Ovary (tissue), 9 donors: ENCODE measurements around the gene GNE. TPM values are rescaled to one million over a fixed set of nuclear protein-coding genes. Genes with fewer than 3 reads are reported as not detected.

Source experiments
- DNase-seq, 5 donors: peaks; one replicate each; pipeline ENCODE4 v3.0.0-alpha.2; 2019 to 2020
- H3K27ac ChIP-seq, 2 donors: fragments of 200-600 bp; one replicate each; pipeline versions ENCODE4 v1.5.1 to v1.8.0; 2019 to 2022
- H3K27me3 ChIP-seq: fragments of 200-600 bp; one replicate; pipeline ENCODE4 v1.8.0; 2022
- H3K36me3 ChIP-seq: fragments of 200-600 bp; sonication (generic); one replicate; pipeline ENCODE4 v1.5.1; 2019
- H3K4me1 ChIP-seq: one replicate; pipeline ENCODE4 v1.8.1; 2013; ENCODE audit warnings: mild to moderate bottlenecking, moderate library complexity; ENCODE audit not compliant: insufficient read depth
- H3K4me3 ChIP-seq: fragments of 200-600 bp; sonication (generic); one replicate; pipeline ENCODE4 v1.5.1; 2017
- H3K9me3 ChIP-seq, 2 donors: fragments of 200-600 bp in 1 of 2; sonication (generic) in 1 of 2; one replicate each; pipeline versions ENCODE4 v1.5.1 to v1.8.1; 2013 to 2019; ENCODE audit warnings: mild to moderate bottlenecking in 1 of 2, moderate library complexity in 1 of 2
- EP300 ChIP-seq: sonication (generic); formaldehyde crosslinking; IDR thresholded peaks from one replicate; pipeline ENCODE4 v1.6.1; 2017; ENCODE audit warnings: antibody characterized with exemption
- POLR2A ChIP-seq: fragments of 450-650 bp; IDR thresholded peaks from one replicate; pipeline ENCODE4 v1.6.1; 2017; ENCODE audit warnings: antibody characterized with exemption, mild to moderate bottlenecking, moderate library complexity
- WGBS, 3 donors: extraction: QIAGEN DNeasy Blood & Tissue Kit in 1 of 3; methylation state at CpG; one replicate each; pipeline versions ENCODE4 v1.1.5 to v1.1.7; 2013 to 2017; 5-methylcytosine and 5-hydroxymethylcytosine counted together
- intact Hi-C, 4 donors: fragments of 100-400 bp; cut with DNase I; formaldehyde crosslinking; loops; one replicate each; pipeline versions ENCODE4 v1.11.0 to v1.15.1; 2022 to 2023
- polyA plus RNA-seq, 2 donors: library from polyadenylated mRNA; stranded (reverse); fragments of 200-250 nt in 1 of 2; fragments of 350-450 nt in 1 of 2; fragmentation: Illumina TruSeq in 1 of 2; extraction: RNeasy Lipid Tissue Mini Kit (QIAGEN cat#74804) in 1 of 2; gene quantifications; one replicate each; pipeline ENCODE4 v1.2.3, GENCODE V29; 2013 to 2014
- total RNA-seq, 7 donors: library from RNA; depleted of rRNA in 2 of 7; stranded (reverse); fragments of >200 nt in 2 of 7; fragmentation: NEBNext Ultra II Directional in 3 of 7; extraction: Animal tissue kit (Norgen Biotek cat#: 25700) in 3 of 7; gene quantifications; one replicate each; pipeline versions ENCODE4 v1.1.0 to v1.2.4, GENCODE V29; 2016 to 2023
- TF ChIP-seq, protein P1 (sequence below), 3 donors: fragments of 450-650 bp in 2 of 3; fragments of 200-600 bp in 1 of 3; IDR thresholded peaks; one replicate each; pipeline versions ENCODE4 v1.5.1 to v1.8.0; 2016 to 2022; ENCODE audit warnings: antibody characterized with exemption in 3 of 3, mild to moderate bottlenecking in 1 of 3
- donor health status: DM: no; HTN: no; CAD: no; lungs with moderate emphysema.
- donor health status: DM: no; HTN: no; CAD: no.
- donor health status: Bipolar disorder and iron deficiency.
- donor health status: DM: yes; HTN: yes; CAD: no.
- donor health status: DM: no; HTN: no; CAD: no.
- donor health status: DM: yes; HTN: yes; CAD: no.

GNE gene
- total and polyA plus RNA-seq, 9 donors: 13.0 to 34.1 (median 22.9) TPM

DNA sequence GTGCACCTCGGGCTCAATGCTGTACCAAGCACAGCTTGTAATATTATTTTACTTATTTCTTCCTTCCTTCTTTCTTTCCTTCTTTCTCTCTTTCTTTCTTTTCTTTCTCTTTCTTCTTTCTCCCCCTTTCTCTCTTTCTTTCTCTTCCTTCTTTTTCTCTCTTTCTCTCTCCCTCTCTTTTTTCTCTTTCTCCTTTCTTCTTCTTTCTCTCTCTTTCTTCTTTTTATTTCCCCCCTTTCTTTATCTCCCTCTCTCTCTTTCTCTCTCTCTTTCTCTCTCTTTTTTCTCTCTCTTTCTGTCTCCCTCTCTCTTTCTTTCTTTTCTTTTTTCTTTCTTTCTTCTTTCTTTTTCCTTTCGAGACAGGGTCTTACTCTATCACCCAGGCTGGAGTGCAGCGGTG lies 32.7 kb upstream of the GNE start:
- Histone ChIP-seq H3K9me3 (no peaks in the 10 kb centered on the region), H3K27ac (no peak overlapping the region), H3K4me3 (no peak overlapping the region), H3K27me3 (no peaks in the 10 kb centered on the region), H3K4me1 (no peaks in the 10 kb centered on the region), H3K36me3 (no peaks in the 10 kb centered on the region)
- intact Hi-C loops: no loop called here
- WGBS, 3 donors: 81 to 98% (median 84%) methylated on average over 3 of the region's 3 CpGs
- TF ChIP-seq, protein P1, sequence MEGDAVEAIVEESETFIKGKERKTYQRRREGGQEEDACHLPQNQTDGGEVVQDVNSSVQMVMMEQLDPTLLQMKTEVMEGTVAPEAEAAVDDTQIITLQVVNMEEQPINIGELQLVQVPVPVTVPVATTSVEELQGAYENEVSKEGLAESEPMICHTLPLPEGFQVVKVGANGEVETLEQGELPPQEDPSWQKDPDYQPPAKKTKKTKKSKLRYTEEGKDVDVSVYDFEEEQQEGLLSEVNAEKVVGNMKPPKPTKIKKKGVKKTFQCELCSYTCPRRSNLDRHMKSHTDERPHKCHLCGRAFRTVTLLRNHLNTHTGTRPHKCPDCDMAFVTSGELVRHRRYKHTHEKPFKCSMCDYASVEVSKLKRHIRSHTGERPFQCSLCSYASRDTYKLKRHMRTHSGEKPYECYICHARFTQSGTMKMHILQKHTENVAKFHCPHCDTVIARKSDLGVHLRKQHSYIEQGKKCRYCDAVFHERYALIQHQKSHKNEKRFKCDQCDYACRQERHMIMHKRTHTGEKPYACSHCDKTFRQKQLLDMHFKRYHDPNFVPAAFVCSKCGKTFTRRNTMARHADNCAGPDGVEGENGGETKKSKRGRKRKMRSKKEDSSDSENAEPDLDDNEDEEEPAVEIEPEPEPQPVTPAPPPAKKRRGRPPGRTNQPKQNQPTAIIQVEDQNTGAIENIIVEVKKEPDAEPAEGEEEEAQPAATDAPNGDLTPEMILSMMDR (IDR thresholded peaks at IDR 0.05): no peak
- no peak for TF ChIP-seq EP300
- TF ChIP-seq POLR2A: no peak
- DNase-seq: no peak

DNA sequence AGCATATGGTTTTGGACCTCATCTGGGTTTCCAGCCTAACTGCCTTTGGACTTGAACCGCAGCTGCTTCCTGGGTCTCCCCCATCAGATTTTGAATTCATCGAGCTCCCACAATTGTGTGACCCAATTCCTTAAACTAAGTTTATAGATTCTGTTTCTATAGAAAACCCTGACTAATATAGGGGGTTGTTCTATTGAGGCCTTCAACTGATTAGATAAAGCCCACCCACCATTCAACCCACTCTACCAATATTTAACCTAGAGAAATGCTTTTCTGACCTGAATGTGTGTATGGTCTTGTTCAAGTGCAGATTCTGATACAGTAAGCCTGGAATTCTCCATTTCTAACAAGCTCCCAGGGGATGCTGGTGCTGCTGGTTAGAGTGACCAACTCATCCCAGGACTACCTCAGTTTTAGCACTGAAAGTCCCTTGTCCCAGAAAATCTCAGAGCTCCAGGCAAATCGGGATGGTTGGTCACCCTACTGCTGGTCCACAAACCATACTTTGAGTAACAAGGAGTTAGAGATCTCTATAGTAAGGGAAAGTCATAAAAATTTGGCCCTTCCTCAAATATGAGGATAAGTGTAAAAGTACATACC lies 31.7 kb upstream of the GNE start:
- DNase-seq: no peak
- H3K4me3 ChIP-seq: no peak overlapping the region
- intact Hi-C loops: no loop called here
- TF ChIP-seq EP300 (no peak), POLR2A (no peak)
- TF ChIP-seq, protein P1 (IDR thresholded peaks at IDR 0.05): no peak
- WGBS, 3 donors: 92 to 99% (median 96%) methylated on average over 3 of the region's 3 CpGs
- no peaks in the 10 kb centered on the region for H3K9me3 ChIP-seq
- H3K36me3 ChIP-seq: no peaks in the 10 kb centered on the region
- H3K4me1 ChIP-seq: no peaks in the 10 kb centered on the region
- no peaks in the 10 kb centered on the region for H3K27me3 ChIP-seq
- no peak overlapping the region for H3K27ac ChIP-seq

DNA sequence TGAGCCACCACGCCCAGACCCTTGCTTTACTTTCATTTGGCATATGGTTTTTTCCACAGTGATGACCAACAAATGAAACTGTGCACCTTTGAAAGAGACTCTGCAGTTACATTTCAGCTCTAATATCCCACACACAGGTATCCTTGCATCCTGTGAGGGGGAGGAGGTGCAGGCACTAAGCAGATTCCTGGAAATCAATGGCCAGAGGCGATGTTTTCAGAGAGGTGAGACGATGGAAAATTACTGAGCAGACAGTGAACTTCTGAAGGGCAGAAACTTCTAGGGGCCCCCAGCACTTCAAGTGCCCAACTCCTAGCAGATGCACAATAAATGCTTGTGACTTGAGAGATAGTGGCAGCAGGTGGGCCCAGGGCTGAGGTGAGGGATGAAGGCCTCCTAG lies 29.8 kb upstream of the GNE start:
- H3K4me3 ChIP-seq: no peak overlapping the region
- TF ChIP-seq EP300: no peak
- TF ChIP-seq POLR2A: no peak
- TF ChIP-seq, protein P1 (IDR thresholded peaks at IDR 0.05): no peak
- WGBS, 3 donors: 91 to 94% (median 93%) methylated on average over 3 of the region's 3 CpGs
- intact Hi-C loops: no loop called here
- DNase-seq: no peak
- H3K36me3 ChIP-seq: no peaks in the 10 kb centered on the region
- H3K9me3 ChIP-seq: no peaks in the 10 kb centered on the region
- no peaks in the 10 kb centered on the region for H3K4me1 ChIP-seq
- H3K27ac ChIP-seq: no peak overlapping the region
- no peaks in the 10 kb centered on the region for H3K27me3 ChIP-seq

DNA sequence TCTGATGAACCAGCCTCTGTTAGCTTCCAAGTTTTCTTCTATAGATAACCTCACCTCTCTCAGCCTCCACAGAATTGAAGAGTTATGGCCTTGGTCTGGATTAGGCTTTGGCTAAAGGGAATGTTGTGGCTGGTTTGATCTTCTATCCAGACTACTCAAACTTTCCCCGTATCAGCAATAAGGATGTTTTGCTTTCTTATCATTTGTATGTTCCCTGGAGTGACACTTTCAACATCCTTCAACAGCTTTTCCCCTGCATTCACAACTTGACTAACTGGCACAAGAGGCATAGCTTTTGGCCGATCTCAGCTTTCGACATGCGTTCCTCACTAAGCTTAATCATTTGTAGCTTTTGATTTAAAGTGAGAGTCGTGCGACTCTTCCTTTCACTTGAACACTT lies 28.1 kb upstream of the GNE start:
- no peaks in the 10 kb centered on the region for H3K4me1 ChIP-seq
- H3K36me3 ChIP-seq: no peaks in the 10 kb centered on the region
- 32 to 69% (median 38%) methylated on average over 6 of the region's 6 CpGs for WGBS, 3 donors
- TF ChIP-seq, protein P1 (IDR thresholded peaks at IDR 0.05): no peak
- TF ChIP-seq EP300 (no peak), POLR2A (no peak)
- H3K9me3 ChIP-seq: no peaks in the 10 kb centered on the region
- DNase-seq: no peak
- intact Hi-C loops: no loop called here
- no peak overlapping the region for H3K4me3 ChIP-seq
- H3K27me3 ChIP-seq: no peaks in the 10 kb centered on the region
- no peak overlapping the region for H3K27ac ChIP-seq
